Thymus (tissue), 11 donors: ENCODE data around the gene MACROD2. TPM values are rescaled to one million over a fixed set of nuclear protein-coding genes. Genes with fewer than 3 reads are reported as not detected.

Source experiments
- DNase-seq, 9 donors: peaks; one replicate each; pipeline ENCODE4 v3.0.0-alpha.2; 2013; ENCODE audit warnings: low spot score in 9 of 9, low read depth in 6 of 9, missing footprints in 1 of 9
- H3K27ac ChIP-seq, 2 donors: one replicate each; pipeline ENCODE4 v1.5.1; 2013; ENCODE audit warnings: control low read depth in 1 of 2, low read depth in 1 of 2, low read length in 1 of 2, mild to moderate bottlenecking in 1 of 2, moderate library complexity in 1 of 2
- H3K27me3 ChIP-seq, 2 donors: one replicate each; pipeline ENCODE4 v1.5.1; 2013; ENCODE audit warnings: low read length in 1 of 2; ENCODE audit not compliant: control insufficient read depth in 2 of 2, insufficient read depth in 1 of 2
- H3K36me3 ChIP-seq, 2 donors: one replicate each; pipeline ENCODE4 v1.5.1; 2013; ENCODE audit warnings: low read length in 1 of 2, mild to moderate bottlenecking in 1 of 2, moderate library complexity in 1 of 2; ENCODE audit not compliant: control insufficient read depth in 2 of 2, insufficient read depth in 2 of 2
- H3K4me1 ChIP-seq, 2 donors: one replicate each; pipeline ENCODE4 v1.5.1; 2013; ENCODE audit warnings: low read length in 2 of 2; ENCODE audit not compliant: control insufficient read depth in 2 of 2, insufficient read depth in 2 of 2
- H3K4me3 ChIP-seq, 2 donors: one replicate each; pipeline ENCODE4 v1.5.1; 2013; ENCODE audit warnings: low read length in 2 of 2, control low read depth in 1 of 2, mild to moderate bottlenecking in 1 of 2
- H3K9me3 ChIP-seq, 2 donors: one replicate each; pipeline ENCODE4 v1.5.1; 2013; ENCODE audit warnings: low read length in 1 of 2, mild to moderate bottlenecking in 1 of 2; ENCODE audit not compliant: control insufficient read depth in 2 of 2, insufficient read depth in 1 of 2
- WGBS: extraction: QIAGEN DNeasy Blood & Tissue Kit; methylation state at CpG from one replicate; pipeline ENCODE4 v1.1.7; 2013; 5-methylcytosine and 5-hydroxymethylcytosine counted together
- polyA plus RNA-seq: library from polyadenylated mRNA; stranded (reverse); fragments of 200-250 nt; gene quantifications from one replicate; pipeline ENCODE4 v1.2.3, GENCODE V29; 2013
- total RNA-seq: library from RNA; stranded (reverse); fragments of 120-200 nt; gene quantifications from one replicate; pipeline ENCODE4 v1.2.4, GENCODE V29; 2013
- donor health status: healthy.

MACROD2 gene
- total and polyA plus RNA-seq, 2 donors = 1.6 to 4.2 TPM

GRCh38 chr20:15655295-15655874, 1660.1 kb downstream of the MACROD2 start:
- WGBS = 81% methylated on average over 7 of the region's 7 CpGs
- H3K9me3 ChIP-seq = no peaks in the 10 kb centered on the region
- H3K27ac ChIP-seq = no peak overlapping the region
- no peaks in the 10 kb centered on the region for H3K36me3 ChIP-seq
- H3K27me3 ChIP-seq = no peaks in the 10 kb centered on the region
- H3K4me3 ChIP-seq = no peak overlapping the region
- no peaks in the 10 kb centered on the region for H3K4me1 ChIP-seq
- DNase-seq = no peak

GRCh38 chr20:15656124-15656523, 1660.8 kb downstream of the MACROD2 start:
- Histone ChIP-seq H3K4me3 (no peak overlapping the region), H3K9me3 (no peaks in the 10 kb centered on the region), H3K4me1 (no peaks in the 10 kb centered on the region), H3K36me3 (no peaks in the 10 kb centered on the region), H3K27me3 (no peaks in the 10 kb centered on the region), H3K27ac (no peak overlapping the region)
- no peak for DNase-seq
- WGBS = 87% methylated on average over 2 of the region's 2 CpGs

GRCh38 chr20:15658295-15658694, 1663.0 kb downstream of the MACROD2 start:
- Histone ChIP-seq H3K4me1 (no peaks in the 10 kb centered on the region), H3K27me3 (no peaks in the 10 kb centered on the region), H3K4me3 (no peak overlapping the region), H3K27ac (no peak overlapping the region), H3K36me3 (no peaks in the 10 kb centered on the region), H3K9me3 (no peaks in the 10 kb centered on the region)
- no peak for DNase-seq
- 79% methylated on average over 5 of the region's 5 CpGs for WGBS

- Histone ChIP-seq H3K36me3 (no peaks in the 10 kb centered on the region), H3K9me3 (no peaks in the 10 kb centered on the region), H3K27me3 (no peaks in the 10 kb centered on the region), H3K4me1 (no peaks in the 10 kb centered on the region), H3K4me3 (no peak overlapping the region), H3K27ac (no peak overlapping the region)
- WGBS = 90% methylated on average over 1 of the region's 1 CpG
- DNase-seq = no peak
Observed at GRCh38 chr20:15673206-15673605, 1677.9 kb downstream of the MACROD2 start.

GRCh38 chr20:15674253-15675060, 1679.1 kb downstream of the MACROD2 start:
- WGBS = 88% methylated on average over 5 of the region's 5 CpGs

GRCh38 chr20:15675061-15675514, 1679.8 kb downstream of the MACROD2 start:
- Histone ChIP-seq H3K4me1 (no peaks in the 10 kb centered on the region), H3K27ac (no peak overlapping the region)
- WGBS = 97% methylated on average over 2 of the region's 2 CpGs

More at GRCh38 chr20:15674253-15675060, 1679.1 kb downstream of the MACROD2 start:
- no peak for DNase-seq
- Histone ChIP-seq H3K27me3 (no peaks in the 10 kb centered on the region), H3K9me3 (no peaks in the 10 kb centered on the region), H3K4me1 (no peaks in the 10 kb centered on the region), H3K27ac (no peak overlapping the region), H3K4me3 (no peak overlapping the region), H3K36me3 (no peaks in the 10 kb centered on the region)

GRCh38 chr20:15675813-15676484, 1680.6 kb downstream of the MACROD2 start:
- no peak for DNase-seq
- Histone ChIP-seq H3K4me1 (no peaks in the 10 kb centered on the region), H3K36me3 (no peaks in the 10 kb centered on the region), H3K27me3 (no peaks in the 10 kb centered on the region), H3K9me3 (no peaks in the 10 kb centered on the region), H3K4me3 (no peak overlapping the region), H3K27ac (no peak overlapping the region)
- 77% methylated on average over 1 of the region's 1 CpG for WGBS

More at GRCh38 chr20:15675061-15675514, 1679.8 kb downstream of the MACROD2 start:
- Histone ChIP-seq H3K36me3 (no peaks in the 10 kb centered on the region), H3K9me3 (no peaks in the 10 kb centered on the region), H3K4me3 (no peak overlapping the region), H3K27me3 (no peaks in the 10 kb centered on the region)
- no peak for DNase-seq

- H3K4me1 ChIP-seq = no peaks in the 10 kb centered on the region
- H3K4me3 ChIP-seq = no peak overlapping the region
- no peaks in the 10 kb centered on the region for H3K9me3 ChIP-seq
- no peak overlapping the region for H3K27ac ChIP-seq
- no peak for DNase-seq
- H3K27me3 ChIP-seq = no peaks in the 10 kb centered on the region
- H3K36me3 ChIP-seq = no peaks in the 10 kb centered on the region
- 95% methylated on average over 2 of the region's 2 CpGs for WGBS
Observed at GRCh38 chr20:15676815-15677214, 1681.5 kb downstream of the MACROD2 start.

GRCh38 chr20:15682690-15683089, 1687.4 kb downstream of the MACROD2 start:
- no peaks in the 10 kb centered on the region for H3K36me3 ChIP-seq
- H3K4me1 ChIP-seq = no peaks in the 10 kb centered on the region
- no peaks in the 10 kb centered on the region for H3K9me3 ChIP-seq
- WGBS = 91% methylated on average over 2 of the region's 2 CpGs
- no peaks in the 10 kb centered on the region for H3K27me3 ChIP-seq
- no peak for DNase-seq
- no peak overlapping the region for H3K27ac ChIP-seq
- no peak overlapping the region for H3K4me3 ChIP-seq
